DND-41 (cell line): Measurements from ENCODE around the gene GLDN.

Experiments used
- EZH2 ChIP-seq: IDR thresholded peaks from 3 replicates; pipeline ENCODE4 v1.6.1; 2012; ENCODE audit warnings: borderline replicate concordance, low read depth, mild to moderate bottlenecking, moderate library complexity, low read length, inconsistent platforms; ENCODE audit not compliant: severe bottlenecking
- TF ChIP-seq, protein P1 (sequence below): IDR thresholded peaks from 2 replicates; pipeline ENCODE4 v1.5.1; 2012; ENCODE audit warnings: borderline replicate concordance, low read length, moderate library complexity, mild to moderate bottlenecking; ENCODE audit not compliant: poor library complexity, severe bottlenecking; ENCODE audit errors: extremely low read depth

- TF ChIP-seq, protein P1, sequence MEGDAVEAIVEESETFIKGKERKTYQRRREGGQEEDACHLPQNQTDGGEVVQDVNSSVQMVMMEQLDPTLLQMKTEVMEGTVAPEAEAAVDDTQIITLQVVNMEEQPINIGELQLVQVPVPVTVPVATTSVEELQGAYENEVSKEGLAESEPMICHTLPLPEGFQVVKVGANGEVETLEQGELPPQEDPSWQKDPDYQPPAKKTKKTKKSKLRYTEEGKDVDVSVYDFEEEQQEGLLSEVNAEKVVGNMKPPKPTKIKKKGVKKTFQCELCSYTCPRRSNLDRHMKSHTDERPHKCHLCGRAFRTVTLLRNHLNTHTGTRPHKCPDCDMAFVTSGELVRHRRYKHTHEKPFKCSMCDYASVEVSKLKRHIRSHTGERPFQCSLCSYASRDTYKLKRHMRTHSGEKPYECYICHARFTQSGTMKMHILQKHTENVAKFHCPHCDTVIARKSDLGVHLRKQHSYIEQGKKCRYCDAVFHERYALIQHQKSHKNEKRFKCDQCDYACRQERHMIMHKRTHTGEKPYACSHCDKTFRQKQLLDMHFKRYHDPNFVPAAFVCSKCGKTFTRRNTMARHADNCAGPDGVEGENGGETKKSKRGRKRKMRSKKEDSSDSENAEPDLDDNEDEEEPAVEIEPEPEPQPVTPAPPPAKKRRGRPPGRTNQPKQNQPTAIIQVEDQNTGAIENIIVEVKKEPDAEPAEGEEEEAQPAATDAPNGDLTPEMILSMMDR: no peak
- TF ChIP-seq EZH2: no peak
Observed at GRCh38 chr15:51307811-51308210, 33.6 kb upstream of the GLDN start.
